Stimulated activated CD8-positive, alpha-beta memory T cell treated with anti-CD3 and anti-CD28 coated beads, Interleukin-7, amount 100 ng/mL, for 1 hour (primary cell): ENCODE measurements around the gene PI16.

Experiments
- DNase-seq, 2 donors: peaks; one replicate each; pipeline ENCODE4 v3.0.0-alpha.2; 2020; ENCODE audit warnings: low read depth in 2 of 2

Gene PI16

GRCh38 chr6:36957773-36958271 is 3.3 kb downstream of the PI16 start:
- DNase-seq: no peak

DNA sequence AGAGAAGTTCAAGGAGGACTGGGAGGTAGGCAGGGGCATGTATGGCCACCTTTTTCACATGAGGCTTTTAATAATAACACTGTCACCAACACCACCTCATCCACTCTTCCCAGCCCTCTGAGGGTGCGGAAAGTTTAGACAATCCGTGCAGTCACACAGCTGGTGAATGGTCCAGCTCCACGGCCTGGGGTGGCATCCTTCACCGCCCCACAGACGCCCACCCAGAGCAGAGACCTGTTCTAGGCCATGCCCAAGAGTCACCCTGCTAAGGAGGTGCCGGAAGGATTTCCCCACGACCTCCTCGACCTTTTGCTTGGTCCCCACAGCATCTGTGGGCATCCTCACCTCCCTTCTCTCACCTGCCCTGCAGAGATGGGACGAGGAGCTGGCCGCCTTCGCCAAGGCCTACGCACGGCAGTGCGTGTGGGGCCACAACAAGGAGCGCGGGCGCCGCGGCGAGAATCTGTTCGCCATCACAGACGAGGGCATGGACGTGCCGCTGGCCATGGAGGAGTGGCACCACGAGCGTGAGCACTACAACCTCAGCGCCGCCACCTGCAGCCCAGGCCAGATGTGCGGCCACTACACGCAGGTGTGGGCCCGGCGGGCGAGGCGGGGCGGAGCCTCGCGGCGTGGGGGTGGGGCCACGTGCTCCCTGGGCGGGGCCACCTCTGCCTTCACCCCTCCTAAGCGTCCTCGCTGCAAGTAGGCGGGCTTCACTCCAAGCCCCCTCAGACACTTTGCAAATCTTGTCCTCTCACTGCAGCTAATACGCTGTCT is 4.4 kb downstream of the PI16 start:
- DNase-seq: no peak

DNA sequence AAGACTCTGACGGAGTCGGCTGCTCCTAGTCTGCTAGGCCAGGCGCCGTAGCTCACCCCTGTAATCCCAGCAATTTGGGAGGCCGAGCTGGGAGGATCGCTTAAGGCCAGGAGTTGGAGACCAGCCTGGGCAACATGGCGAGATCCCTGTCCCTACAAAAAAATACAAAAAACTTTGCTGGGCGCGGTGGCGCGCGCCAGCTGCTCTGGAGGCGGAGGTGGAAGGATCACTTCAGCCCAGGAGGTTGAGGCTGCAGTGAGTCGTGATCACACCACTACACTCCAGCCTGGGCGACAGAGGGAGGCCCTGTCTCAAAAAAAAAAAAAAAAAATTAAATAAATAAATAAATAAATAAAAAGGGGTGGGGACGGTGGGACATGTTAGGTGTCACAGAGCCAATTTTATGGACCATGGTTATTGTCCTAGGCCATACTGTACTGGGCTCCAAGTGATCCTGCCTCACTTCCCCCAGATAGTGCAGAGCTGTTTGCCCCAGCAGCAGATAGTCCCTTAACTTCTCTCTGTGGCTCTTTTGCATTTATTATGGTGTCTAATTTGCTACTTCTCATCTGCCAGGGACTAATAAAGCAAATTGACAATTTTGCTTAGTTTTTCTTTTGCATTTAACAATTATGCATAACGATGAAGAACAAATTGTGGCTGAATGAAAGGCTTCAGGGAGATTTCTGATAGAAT is 5.2 kb downstream of the PI16 start:
- no peak for DNase-seq

- no peak for DNase-seq
Measured at GRCh38 chr6:36961441-36962435, 7.2 kb downstream of the PI16 start.

- peak; percentile 53 to 58 for DNase-seq
Measured at GRCh38 chr6:36962874-36963273, 8.3 kb downstream of the PI16 start.

DNA sequence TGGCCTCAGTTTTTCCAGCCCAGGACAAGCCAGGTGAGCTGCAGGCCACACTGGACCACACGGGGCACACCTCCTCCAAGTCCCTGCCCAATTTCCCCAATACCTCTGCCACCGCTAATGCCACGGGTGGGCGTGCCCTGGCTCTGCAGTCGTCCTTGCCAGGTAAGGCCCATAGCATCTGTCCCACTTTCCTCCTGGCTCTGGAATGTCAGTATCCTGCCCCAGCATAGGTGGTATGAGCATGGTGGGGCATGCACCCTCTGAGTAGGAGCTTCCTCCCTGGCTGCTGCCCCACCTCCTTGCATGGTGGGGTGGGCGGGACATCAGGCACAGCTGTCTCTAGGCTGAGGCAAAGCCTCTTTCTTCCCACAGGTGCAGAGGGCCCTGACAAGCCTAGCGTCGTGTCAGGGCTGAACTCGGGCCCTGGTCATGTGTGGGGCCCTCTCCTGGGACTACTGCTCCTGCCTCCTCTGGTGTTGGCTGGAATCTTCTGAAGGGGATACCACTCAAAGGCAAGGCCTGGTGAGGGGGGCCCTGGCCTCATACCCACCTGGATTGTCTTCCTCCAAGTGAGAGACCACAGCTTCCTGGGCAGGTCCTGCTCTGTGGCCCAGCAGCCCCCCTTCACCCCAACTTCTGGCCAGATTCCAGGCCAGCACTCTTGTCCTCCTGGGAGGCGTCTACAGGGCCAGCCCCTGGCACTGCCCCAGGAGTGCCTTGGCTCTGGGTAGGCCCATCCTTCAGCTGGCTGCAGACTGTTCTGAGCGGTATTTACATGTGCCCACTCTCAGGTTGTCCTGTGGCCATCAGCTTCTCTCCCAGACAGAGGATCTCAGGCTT is 9.1 kb downstream of the PI16 start:
- DNase-seq: no peak

- DNase-seq: no peak
Measured at GRCh38 chr6:36964349-36964748, 9.8 kb downstream of the PI16 start.

- no peak for DNase-seq
Measured at GRCh38 chr6:36964908-36965307, 10.4 kb downstream of the PI16 start.

DNA sequence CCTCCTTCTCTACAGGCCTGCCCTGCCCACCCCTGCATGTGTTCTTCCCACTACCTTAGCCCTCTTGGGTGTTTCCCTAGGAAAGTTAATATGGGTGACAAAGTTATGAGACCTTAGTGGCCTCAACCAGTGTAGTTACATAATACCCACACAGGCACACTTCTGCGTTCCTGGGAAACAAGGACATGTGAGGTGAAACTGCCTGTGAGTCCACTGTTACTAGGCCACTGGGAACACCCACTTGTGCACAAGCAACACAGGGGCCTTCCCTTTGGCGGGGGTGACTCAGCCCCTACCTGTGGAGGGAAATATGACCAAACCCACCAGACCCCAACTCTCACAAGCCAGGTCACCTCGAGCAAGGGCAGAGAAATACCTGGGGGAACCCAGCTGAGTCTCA is 12.8 kb downstream of the PI16 start:
- DNase-seq: no peak

GRCh38 chr6:36967757-36968156 is 13.2 kb downstream of the PI16 start:
- DNase-seq: no peak

DNA sequence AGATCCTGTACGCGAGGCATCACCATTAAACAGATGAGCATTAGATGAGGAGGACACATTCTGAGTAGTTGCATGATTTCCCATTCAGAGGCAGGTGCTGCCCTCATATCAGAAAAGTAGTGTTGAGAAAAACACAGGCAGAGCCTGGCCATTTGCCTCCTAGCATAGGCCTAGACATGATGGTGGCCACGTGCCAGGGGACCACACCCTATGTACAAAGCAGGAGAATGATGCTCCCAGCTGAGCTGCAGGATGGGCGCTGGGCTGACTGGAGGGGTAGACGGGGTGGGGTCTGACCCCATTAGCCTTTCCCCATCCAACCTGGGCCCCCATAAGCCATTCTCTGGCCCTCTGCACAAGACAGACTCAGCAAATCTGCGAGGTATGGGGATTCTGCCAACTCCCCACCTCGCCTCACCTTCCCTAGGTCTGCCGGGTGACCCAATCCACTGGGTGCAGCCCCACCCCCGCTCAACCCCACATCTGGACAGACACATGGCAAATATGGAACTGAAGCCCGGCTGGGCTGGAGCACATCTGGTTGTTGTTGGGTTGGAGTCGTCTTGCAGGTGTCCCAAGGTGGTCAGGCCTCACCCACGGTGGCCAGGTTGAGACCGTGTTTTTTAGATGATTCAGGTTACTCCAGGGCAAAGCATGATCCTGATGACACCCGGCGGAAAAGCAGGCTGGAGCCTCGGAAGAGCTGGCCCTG is 13.9 kb downstream of the PI16 start:
- DNase-seq: no peak

DNA sequence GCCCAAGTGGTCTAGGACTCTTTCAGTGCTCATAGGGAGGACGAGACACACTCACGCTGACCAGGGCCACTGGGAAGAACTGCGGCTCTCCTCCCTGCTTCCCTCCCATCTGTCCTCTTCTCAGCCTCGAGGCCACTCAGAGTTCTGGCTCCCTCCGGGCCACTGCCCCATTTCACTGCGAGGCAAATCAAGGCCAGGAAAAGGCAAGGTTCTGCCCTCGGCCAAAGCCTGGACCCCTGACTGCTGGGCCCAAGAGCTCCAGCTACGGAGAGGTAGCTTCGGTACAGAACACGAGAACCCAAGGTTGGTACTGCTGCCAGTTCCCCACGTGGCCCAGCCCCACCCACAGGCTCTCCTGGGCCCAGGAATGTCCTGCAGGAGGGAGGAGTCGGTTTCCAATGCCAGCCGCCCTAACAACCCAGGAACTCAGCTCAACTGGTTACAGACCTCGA is 14.7 kb downstream of the PI16 start:
- DNase-seq: no peak

DNA sequence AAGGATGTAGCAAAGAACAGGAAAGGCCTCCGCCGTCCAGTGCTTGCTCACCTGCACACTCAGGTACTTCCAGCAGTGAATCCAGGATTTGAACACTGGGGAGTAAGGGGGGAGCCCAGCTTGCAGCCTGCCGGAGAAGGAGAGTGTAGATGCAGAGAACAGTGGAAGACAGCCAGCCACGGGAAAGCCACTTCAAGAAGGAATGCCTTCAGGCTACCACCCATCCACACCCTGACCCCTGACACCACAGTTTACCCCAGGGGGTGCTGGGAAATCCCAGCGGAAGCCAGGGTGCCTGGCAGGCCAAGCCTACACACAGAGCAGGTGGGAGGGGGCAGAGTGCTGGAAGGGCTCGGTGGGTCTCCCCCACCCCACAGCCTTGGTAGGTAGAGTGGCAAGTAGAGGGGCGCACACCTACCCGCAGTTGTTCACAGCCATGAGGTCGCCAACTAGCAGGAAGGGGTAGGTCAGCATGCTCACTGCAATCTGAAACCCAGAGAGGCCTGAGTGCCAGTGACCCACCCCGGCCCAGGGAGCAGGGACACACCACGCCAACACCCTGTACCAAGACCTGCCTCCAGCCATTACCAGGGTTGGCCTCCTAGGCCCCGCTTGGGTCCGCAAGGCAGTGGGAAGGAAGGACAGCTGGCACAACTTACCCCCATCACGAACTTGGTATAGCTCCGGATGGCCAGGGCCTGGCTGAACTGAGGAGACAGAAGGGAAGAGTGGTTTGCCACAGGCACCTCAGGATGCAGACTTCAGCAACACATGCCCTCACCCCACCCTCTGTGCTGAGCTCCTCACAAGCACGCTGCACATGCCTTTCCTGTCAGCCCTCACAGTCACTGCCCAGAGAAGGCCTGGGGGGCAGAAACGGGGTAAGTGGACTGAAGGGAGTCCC is 15.7 kb downstream of the PI16 start:
- no peak for DNase-seq

DNA sequence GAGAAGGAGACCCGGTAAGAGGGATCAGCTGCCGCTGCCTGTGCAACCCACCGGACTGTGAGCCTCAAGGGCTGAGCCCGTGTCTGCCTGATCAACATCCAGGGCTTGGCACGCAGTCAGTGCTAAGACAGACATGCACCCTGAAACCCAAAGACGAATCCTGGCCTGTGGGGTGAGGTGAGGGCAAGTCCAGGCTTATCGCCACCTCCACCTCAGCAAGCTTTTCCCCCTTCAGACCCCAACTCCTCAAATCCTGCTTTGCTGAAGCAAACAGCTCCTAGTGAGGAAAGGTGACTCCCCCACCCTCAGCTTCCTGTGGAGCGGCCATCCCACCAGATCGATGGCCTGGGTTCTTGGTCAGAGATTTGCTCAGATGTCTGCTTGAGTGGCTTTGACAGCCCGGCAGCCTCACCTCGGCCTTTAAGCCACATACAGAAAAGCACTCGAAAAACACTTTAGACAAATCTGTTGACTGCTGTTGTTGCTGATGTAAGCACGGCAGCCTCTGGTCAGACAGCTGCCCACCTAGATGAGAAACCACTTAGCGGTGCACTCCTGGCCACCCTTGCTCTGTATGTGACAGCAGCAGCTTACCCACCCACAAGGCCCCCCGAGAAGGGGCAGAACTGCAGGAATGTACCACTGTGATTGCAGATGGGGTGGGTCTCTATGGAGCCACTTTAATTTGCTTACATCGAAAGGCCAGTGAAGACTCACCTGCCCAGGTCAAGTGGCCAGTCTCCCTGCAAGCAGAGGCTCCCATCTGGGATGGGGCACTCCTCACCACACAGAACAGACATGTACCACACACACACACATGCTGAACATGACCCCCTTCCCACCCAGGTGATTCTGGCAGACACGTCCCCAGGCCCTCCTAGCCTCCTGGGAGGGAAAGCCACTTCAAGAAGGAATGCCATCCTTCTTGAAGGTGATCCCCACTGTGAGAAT is 16.6 kb downstream of the PI16 start:
- no peak for DNase-seq

GRCh38 chr6:36971921-36972673 is 17.6 kb downstream of the PI16 start:
- DNase-seq: no peak

- no peak for DNase-seq
Measured at GRCh38 chr6:36973190-36973589, 18.7 kb downstream of the PI16 start.

DNA sequence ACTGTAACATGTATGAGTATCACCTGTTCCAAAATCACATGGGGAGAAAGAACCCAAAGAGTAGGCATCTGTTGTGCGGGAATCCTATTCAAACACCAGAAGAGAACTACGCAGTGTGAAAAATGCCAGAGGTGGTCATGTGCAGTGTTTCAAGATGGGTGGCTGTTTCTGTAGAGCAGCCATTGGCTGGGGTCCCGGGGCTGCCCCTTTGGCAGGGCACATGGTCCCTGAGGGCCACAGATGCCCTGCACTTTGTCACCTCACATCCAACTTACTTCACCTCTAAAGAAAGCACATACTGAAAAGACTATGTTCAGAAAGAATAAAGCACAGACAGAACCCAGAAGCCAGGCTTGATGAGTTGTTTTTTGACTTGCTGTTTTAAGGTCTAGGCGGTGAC is 19.1 kb downstream of the PI16 start:
- DNase-seq: no peak
